K562 (cell line): Measurements from ENCODE around the gene PPM1F. TPM values are rescaled to one million over a fixed set of nuclear protein-coding genes. Genes with fewer than 3 reads are reported as not detected.
A peak's percentile ranks its signal among the peaks of the same experiment; 100 is the strongest.

Experiments
- BRD9 ChIP-seq: fragments of 450-650 bp; IDR thresholded peaks from 2 replicates; pipeline ENCODE4 v1.6.1; 2018; ENCODE audit warnings: low read depth; ENCODE audit not compliant: partially characterized antibody
- CHD7 ChIP-seq: fragments of 200-600 bp; sonication (generic); IDR thresholded peaks from one replicate; pipeline ENCODE4 v1.6.1; 2012; ENCODE audit warnings: mild to moderate bottlenecking, low read depth, low read length, inconsistent platforms
- MTA2 ChIP-seq: fragments of 450-650 bp; IDR thresholded peaks from 2 replicates; pipeline ENCODE4 v1.6.1; 2016; ENCODE audit warnings: low read depth
- OTX1 ChIP-seq: fragments of 450-650 bp; formaldehyde crosslinking; IDR thresholded peaks from 2 replicates; pipeline ENCODE4 v1.4.0; 2022; ENCODE audit warnings: mild to moderate bottlenecking
- TCF7 ChIP-seq: sonication (generic); IDR thresholded peaks from 2 replicates; pipeline ENCODE4 v1.6.1; 2016; ENCODE audit warnings: antibody characterized with exemption, borderline replicate concordance
- ZNF707 ChIP-seq: fragments of 250-450 bp; sonication (Bioruptor Pico); conservative IDR thresholded peaks from 2 replicates; pipeline ENCODE4 v1.8.0; 2022; ENCODE audit warnings: inconsistent platforms, mild to moderate bottlenecking, moderate library complexity
- polyA plus RNA-seq, 8 experiments: library from polyadenylated mRNA; depleted of rRNA in 4 of 8; stranded (reverse) in 5 of 8; unstranded in 3 of 8; fragments of >200 nt; fragmentation: Nextera tagmentation in 2 of 8; fragmentation: Illumina TruSeq in 1 of 8; extraction: Ambion mirVana in 2 of 8; extraction: Trizol in 1 of 8; gene quantifications; 2 replicates each; pipeline versions ENCODE4 v1.2.1 to v1.2.3, GENCODE V29; 2011 to 2014; ENCODE audit warnings: inconsistent platforms in 1 of 8, missing spikeins in 1 of 8
- total RNA-seq, 7 experiments: library from RNA; depleted of rRNA in 6 of 7; stranded (reverse); fragments of >200 nt in 6 of 7; fragmentation: Illumina TruSeq in 2 of 7; extraction: Trizol in 2 of 7; gene quantifications; 2 replicates each; pipeline versions ENCODE4 v1.2.1 to v1.2.3, GENCODE V29; 2011 to 2021; ENCODE audit warnings: low replicate concordance in 1 of 7
- TF ChIP-seq, protein P1 (sequence below): fragments of 250-450 bp; sonication (Bioruptor Pico); IDR thresholded peaks from 2 replicates; pipeline ENCODE4 v1.4.0; 2020
- TF ChIP-seq, protein P2 (sequence below), 3 experiments: fragments of 200-800 bp in 1 of 3; sonication (Bioruptor generic) in 1 of 3; sonication (generic) in 1 of 3; formaldehyde crosslinking in 1 of 3; IDR thresholded peaks; 2 replicates each; pipeline versions ENCODE4 v1.6.1 to v1.8.0; 2016 to 2022; ENCODE audit warnings: mild to moderate bottlenecking in 2 of 3, missing compliant biosample characterization in 2 of 3, missing genetic modification characterization in 2 of 3, missing genetic modification reagents in 1 of 3

PPM1F gene
- total and polyA plus RNA-seq, 9 of the 15 experiments (the other 6 are each of a cell fraction or from before 2014, with no cell fraction given): 2.1 to 159 (median 64.0) TPM

GRCh38 chr22:21916309-21916918, 36.2 kb downstream of the PPM1F start (continued):
- TF ChIP-seq CHD7 (no peak), BRD9 (no peak), OTX1 (peak; percentile 68; the same call in 1 of the 2 replicates), ZNF707 (CRISPR knock-in tag) (0 out of 2 replicates have a peak, but pooled peaks have one; percentile 39), MTA2 (no peak), TCF7 (0 out of 2 replicates have a peak, but pooled peaks have one; percentile 37)
- TF ChIP-seq, protein P1, sequence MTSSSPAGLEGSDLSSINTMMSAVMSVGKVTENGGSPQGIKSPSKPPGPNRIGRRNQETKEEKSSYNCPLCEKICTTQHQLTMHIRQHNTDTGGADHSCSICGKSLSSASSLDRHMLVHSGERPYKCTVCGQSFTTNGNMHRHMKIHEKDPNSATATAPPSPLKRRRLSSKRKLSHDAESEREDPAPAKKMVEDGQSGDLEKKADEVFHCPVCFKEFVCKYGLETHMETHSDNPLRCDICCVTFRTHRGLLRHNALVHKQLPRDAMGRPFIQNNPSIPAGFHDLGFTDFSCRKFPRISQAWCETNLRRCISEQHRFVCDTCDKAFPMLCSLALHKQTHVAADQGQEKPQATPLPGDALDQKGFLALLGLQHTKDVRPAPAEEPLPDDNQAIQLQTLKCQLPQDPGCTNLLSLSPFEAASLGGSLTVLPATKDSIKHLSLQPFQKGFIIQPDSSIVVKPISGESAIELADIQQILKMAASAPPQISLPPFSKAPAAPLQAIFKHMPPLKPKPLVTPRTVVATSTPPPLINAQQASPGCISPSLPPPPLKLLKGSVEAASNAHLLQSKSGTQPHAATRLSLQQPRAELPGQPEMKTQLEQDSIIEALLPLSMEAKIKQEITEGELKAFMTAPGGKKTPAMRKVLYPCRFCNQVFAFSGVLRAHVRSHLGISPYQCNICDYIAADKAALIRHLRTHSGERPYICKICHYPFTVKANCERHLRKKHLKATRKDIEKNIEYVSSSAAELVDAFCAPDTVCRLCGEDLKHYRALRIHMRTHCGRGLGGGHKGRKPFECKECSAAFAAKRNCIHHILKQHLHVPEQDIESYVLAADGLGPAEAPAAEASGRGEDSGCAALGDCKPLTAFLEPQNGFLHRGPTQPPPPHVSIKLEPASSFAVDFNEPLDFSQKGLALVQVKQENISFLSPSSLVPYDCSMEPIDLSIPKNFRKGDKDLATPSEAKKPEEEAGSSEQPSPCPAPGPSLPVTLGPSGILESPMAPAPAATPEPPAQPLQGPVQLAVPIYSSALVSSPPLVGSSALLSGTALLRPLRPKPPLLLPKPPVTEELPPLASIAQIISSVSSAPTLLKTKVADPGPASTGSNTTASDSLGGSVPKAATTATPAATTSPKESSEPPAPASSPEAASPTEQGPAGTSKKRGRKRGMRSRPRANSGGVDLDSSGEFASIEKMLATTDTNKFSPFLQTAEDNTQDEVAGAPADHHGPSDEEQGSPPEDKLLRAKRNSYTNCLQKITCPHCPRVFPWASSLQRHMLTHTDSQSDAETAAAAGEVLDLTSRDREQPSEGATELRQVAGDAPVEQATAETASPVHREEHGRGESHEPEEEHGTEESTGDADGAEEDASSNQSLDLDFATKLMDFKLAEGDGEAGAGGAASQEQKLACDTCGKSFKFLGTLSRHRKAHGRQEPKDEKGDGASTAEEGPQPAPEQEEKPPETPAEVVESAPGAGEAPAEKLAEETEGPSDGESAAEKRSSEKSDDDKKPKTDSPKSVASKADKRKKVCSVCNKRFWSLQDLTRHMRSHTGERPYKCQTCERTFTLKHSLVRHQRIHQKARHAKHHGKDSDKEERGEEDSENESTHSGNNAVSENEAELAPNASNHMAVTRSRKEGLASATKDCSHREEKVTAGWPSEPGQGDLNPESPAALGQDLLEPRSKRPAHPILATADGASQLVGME (CRISPR knock-in tag): 0 out of 2 replicates have a peak, but pooled peaks have one; percentile 45
- TF ChIP-seq, protein P2, sequence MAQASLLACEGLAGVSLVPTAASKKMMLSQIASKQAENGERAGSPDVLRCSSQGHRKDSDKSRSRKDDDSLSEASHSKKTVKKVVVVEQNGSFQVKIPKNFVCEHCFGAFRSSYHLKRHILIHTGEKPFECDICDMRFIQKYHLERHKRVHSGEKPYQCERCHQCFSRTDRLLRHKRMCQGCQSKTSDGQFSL (CRISPR knock-in tag; IDR thresholded peaks at IDR 0.05): peak; percentile 89; the same call in 1 of the 2 replicates
- TF ChIP-seq, protein P2 (tag; IDR thresholded peaks at IDR 0.05): 0 out of 4 replicates have a peak, but pooled peaks of 1 of the 2 experiments have one; percentile 12
